ENCODE results near the gene LYZL6. TPM values are rescaled to one million over a fixed set of nuclear protein-coding genes. Genes with fewer than 3 reads are reported as not detected.

Gene LYZL6
- total RNA-seq: not detected in 2 replicates

GRCh38 chr17:35943537-35943936, at the start of gene LYZL6:
Gene LYZL6, minus strand, starts transcription at chr17:35943713. Its CDS starts 4,357 bp downstream, at chr17:35939356.

DNA sequence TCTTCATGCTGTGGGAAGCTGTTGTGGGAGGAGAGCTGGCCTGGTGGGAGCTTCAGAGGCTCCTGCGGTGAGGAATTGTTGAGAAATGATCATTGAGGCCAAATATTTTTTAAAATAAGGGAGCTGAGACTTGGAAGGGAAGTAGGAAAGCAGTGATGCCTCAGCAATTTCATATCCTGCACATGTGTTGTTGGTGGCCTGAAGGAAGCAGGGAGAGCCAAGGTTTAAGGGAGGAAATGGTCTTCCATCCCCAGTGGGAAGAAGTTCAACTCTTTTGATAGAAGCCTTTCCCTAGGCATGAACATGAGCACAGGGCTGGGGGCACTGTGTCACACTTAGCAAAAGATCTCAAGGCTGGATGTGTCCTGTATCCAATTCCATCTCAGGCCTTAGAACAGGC, 43.1 kb upstream of the LYZL6 start, which contains the start of gene CCL14:
CCL14 (minus strand) TSS at position 87 of the 400 bp plus-strand sequence; CDS start at position 7, 80 bp downstream.

DNA sequence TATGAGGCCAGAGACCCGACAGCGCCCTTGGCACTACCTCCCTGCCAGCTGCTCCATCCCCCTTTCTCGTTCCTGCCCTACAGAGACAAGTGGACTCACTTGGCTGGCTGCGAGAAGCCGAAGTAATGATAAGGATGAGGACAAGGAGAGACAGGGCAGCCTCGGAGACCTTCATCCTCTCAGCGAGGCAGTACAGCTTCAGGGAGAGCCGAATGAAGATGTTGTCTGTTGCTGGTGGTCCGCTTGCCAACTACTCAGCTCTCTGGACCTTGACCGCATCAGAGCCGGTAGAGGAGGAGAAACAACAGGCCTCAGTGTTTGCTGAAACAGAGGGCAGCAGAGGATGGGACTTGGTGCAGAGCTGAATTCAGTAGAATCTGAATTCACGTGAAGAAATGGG, 37.7 kb upstream of the LYZL6 start, which contains the start of gene CCL16:
CCL16 (minus strand) TSS at position 252 of the 400 bp plus-strand sequence; CDS start at position 175, 77 bp downstream.

DNA sequence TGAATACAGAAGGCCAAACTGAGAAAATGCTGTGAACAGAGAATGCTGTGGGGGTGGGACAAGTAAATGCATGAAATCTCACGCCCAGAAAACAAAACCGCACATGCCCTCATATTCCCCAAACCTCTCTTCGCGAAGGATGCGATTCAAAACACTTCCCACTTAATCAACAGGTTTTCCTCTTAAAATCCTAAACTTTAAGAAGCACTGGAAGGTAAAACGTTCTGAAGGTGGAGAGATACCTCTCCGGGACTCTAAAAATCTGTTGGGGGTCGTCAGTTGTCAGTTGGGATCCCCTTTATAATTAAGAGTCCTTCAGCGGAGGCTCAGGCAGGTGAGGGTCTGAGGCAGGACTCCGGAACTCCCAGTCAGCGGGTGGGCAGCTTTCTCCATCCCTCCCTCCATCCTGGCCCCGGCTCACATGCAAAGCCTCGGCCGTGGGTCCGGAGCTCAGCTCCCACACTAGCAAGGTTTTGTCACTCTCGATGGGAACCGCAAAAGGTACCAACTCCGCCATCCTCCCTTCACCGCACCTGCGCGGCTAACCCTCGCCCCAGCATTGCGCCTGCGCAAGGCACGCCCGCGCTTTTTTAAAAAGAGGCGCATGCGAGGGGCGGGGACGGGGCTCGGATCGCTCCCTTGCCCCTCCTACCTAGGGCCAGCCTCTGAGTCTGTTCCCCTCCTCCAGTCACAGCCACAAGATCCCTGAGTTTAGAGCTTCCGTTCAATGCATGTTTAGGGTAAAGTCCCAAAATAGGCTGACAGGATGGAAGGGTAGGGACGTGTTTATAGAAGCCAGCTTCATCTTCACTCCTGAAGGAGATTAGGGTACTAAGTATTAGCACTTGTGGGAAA, 13.1 kb downstream of the LYZL6 start, which contains the start of gene RDM1:
RDM1 (minus strand) TSS at position 563 of the 855 bp plus-strand sequence; CDS start at position 517, 46 bp downstream.

Small RNA genes within 50 kb of the gene (small RNA-seq; reads per million reads assigned to genes)
- gene RF00100: 513 reads per million, percentile 99 among the genes with 10 or more reads in this experiment

Other genes starting within 250 kb of the LYZL6 start
- gene RASL10B, start 212.1 kb downstream of the LYZL6 start, total RNA-seq: 0.13 and 0.22 TPM in 2 replicates
- not detected in 2 replicates for gene GAS2L2, start 190.5 kb downstream of the LYZL6 start, total RNA-seq
- not detected in 2 replicates for gene C17orf50, start 182.8 kb downstream of the LYZL6 start, total RNA-seq
- 2.5 and 4.0 TPM in 2 replicates for gene MMP28, start 148.1 kb downstream of the LYZL6 start, total RNA-seq
- gene TAF15, start 134.2 kb downstream of the LYZL6 start, total RNA-seq: 96.1 and 124 TPM in 2 replicates
- gene HEATR9, start 74.8 kb downstream of the LYZL6 start, total RNA-seq: not detected in 2 replicates
- not detected in 2 replicates for gene CCL5, start 63.4 kb downstream of the LYZL6 start, total RNA-seq
- 0.40 and 0.72 TPM in 2 replicates for gene RDM1, start 12.9 kb downstream of the LYZL6 start, total RNA-seq
- 1.1 and 1.5 TPM in 2 replicates for gene CCL16, start 37.8 kb upstream of the LYZL6 start, total RNA-seq
- 30.2 and 51.3 TPM in 2 replicates for gene CCL14, start 43.0 kb upstream of the LYZL6 start, total RNA-seq
- gene CCL15, start 57.8 kb upstream of the LYZL6 start, total RNA-seq: not detected in 2 replicates
- gene CCL23, start 74.3 kb upstream of the LYZL6 start, total RNA-seq: 2.4 and 5.9 TPM in 2 replicates
- gene CCL18, start 120.6 kb upstream of the LYZL6 start, total RNA-seq: not detected in 2 replicates
- not detected in 2 replicates for gene CCL3, start 146.4 kb upstream of the LYZL6 start, total RNA-seq
- gene CCL4, start 160.1 kb upstream of the LYZL6 start, total RNA-seq: not detected in 2 replicates
- 0.93 and 1.1 TPM in 2 replicates for gene TBC1D3B, start 232.9 kb upstream of the LYZL6 start, total RNA-seq